Karpas-422 (cell line): ENCODE data around the gene RGR. TPM values are rescaled to one million over a fixed set of nuclear protein-coding genes. Genes with fewer than 3 reads are reported as not detected.

Experiments
- DNase-seq: peaks from one replicate; pipeline ENCODE4 v3.0.0-alpha.2; 2015
- H2AFZ ChIP-seq: fragments of 200-600 bp; sonication (generic); 2 replicates; pipeline ENCODE4 v1.6.1; 2014; ENCODE audit warnings: antibody characterized with exemption, low read length, mixed read lengths
- H3K27ac ChIP-seq: fragments of 200-600 bp; sonication (generic); 2 replicates; pipeline ENCODE4 v1.5.1; 2014; ENCODE audit warnings: mild to moderate bottlenecking, low read length, moderate library complexity
- H3K27me3 ChIP-seq: fragments of 200-600 bp; sonication (generic); 2 replicates; pipeline ENCODE4 v1.6.1; 2014; ENCODE audit warnings: low read length, mixed read lengths
- H3K36me3 ChIP-seq: fragments of 200-600 bp; sonication (generic); 2 replicates; pipeline ENCODE4 v1.6.1; 2014; ENCODE audit warnings: low read length, mixed read lengths; ENCODE audit not compliant: insufficient read depth
- H3K4me1 ChIP-seq: fragments of 200-600 bp; sonication (generic); 2 replicates; pipeline ENCODE4 v1.6.1; 2014; ENCODE audit warnings: mild to moderate bottlenecking, low read length, mixed read lengths
- H3K4me2 ChIP-seq: fragments of 200-600 bp; sonication (generic); 2 replicates; pipeline ENCODE4 v1.6.1; 2014; ENCODE audit warnings: low read length, low read depth, mild to moderate bottlenecking; ENCODE audit not compliant: poor library complexity, severe bottlenecking
- H3K4me3 ChIP-seq: fragments of 200-600 bp; sonication (generic); 2 replicates; pipeline ENCODE4 v1.5.1; 2014; ENCODE audit warnings: mild to moderate bottlenecking, antibody characterized with exemption, low read length, mixed read lengths
- H3K79me2 ChIP-seq: fragments of 200-600 bp; sonication (generic); 2 replicates; pipeline ENCODE4 v1.6.1; 2014; ENCODE audit warnings: mild to moderate bottlenecking, low read length, mixed read lengths
- H3K9ac ChIP-seq: fragments of 200-600 bp; sonication (generic); 2 replicates; pipeline ENCODE4 v1.6.0; 2014; ENCODE audit warnings: low read length
- H3K9me2 ChIP-seq: fragments of 200-600 bp; sonication (generic), shearing (Covaris generic); replicated peaks from 2 replicates; pipeline ENCODE4 v1.6.0; 2014; ENCODE audit warnings: mild to moderate bottlenecking, low read length, moderate library complexity; ENCODE audit not compliant: insufficient read depth
- H3K9me3 ChIP-seq: fragments of 300-700, 200-600 bp; sonication (generic); 2 replicates; pipeline ENCODE4 v1.6.1; 2014; ENCODE audit warnings: low read length, mixed read lengths
- H4K20me1 ChIP-seq: fragments of 200-600 bp; sonication (generic); 2 replicates; pipeline ENCODE4 v1.6.1; 2014; ENCODE audit warnings: mild to moderate bottlenecking, antibody characterized with exemption, low read length, low read depth; ENCODE audit not compliant: insufficient read depth
- total RNA-seq: library from RNA; depleted of rRNA; stranded (reverse); fragments of >200 nt; shearing (Covaris generic); gene quantifications from 2 replicates; pipeline ENCODE4 v1.2.3, GENCODE V29; 2014; ENCODE audit warnings: low replicate concordance; rRNA removed

The RGR gene
- not detected in 2 replicates for total RNA-seq

GRCh38 chr10:84244651-84245270 lies at the start of gene RGR:
Gene RGR, plus strand, starts transcription at chr10:84245053. Its CDS starts 38 bp downstream, at chr10:84245091.
- Histone ChIP-seq H3K4me3 (no peak within 1 kb of the TSS), H4K20me1 (no peaks in the 10 kb centered on the region), H3K27me3 (no peaks in the 10 kb centered on the region)

GRCh38 chr10:84196083-84196482 lies 48.8 kb upstream of the RGR start:
- no peak for DNase-seq
- H3K79me2 ChIP-seq: no peaks in the 10 kb centered on the region
- H2AFZ ChIP-seq: no peak overlapping the region

More at GRCh38 chr10:84244651-84245270, at the start of gene RGR:
- DNase-seq: no peak
- no peak within 1 kb of the TSS for H2AFZ ChIP-seq
- H3K9ac ChIP-seq: no peak within 1 kb of the TSS
- H3K79me2 ChIP-seq: no peaks in the 10 kb centered on the region
- H3K9me3 ChIP-seq: no peaks in the 10 kb centered on the region
- H3K4me1 ChIP-seq: no peaks in the 10 kb centered on the region
- H3K27ac ChIP-seq: no peak within 1 kb of the TSS
- H3K36me3 ChIP-seq: no peaks in the 10 kb centered on the region
- no peak within 1 kb of the TSS for H3K4me2 ChIP-seq
- no peaks in the 10 kb centered on the region for H3K9me2 ChIP-seq

GRCh38 chr10:84196941-84197340 lies 47.9 kb upstream of the RGR start:
- H3K36me3 ChIP-seq: no peaks in the 10 kb centered on the region
- H3K9ac ChIP-seq: no peak overlapping the region
- no peaks in the 10 kb centered on the region for H3K9me3 ChIP-seq
- H3K27ac ChIP-seq: no peak overlapping the region
- DNase-seq: no peak
- no peaks in the 10 kb centered on the region for H3K4me1 ChIP-seq
- no peak overlapping the region for H3K4me2 ChIP-seq
- H3K4me3 ChIP-seq: no peak overlapping the region
- no peaks in the 10 kb centered on the region for H3K9me2 ChIP-seq
- H4K20me1 ChIP-seq: no peaks in the 10 kb centered on the region
- no peaks in the 10 kb centered on the region for H3K79me2 ChIP-seq
- H2AFZ ChIP-seq: no peak overlapping the region
- H3K27me3 ChIP-seq: no peaks in the 10 kb centered on the region

More at GRCh38 chr10:84196083-84196482, 48.8 kb upstream of the RGR start:
- Histone ChIP-seq H3K27me3 (no peaks in the 10 kb centered on the region), H3K9me2 (no peaks in the 10 kb centered on the region), H3K27ac (no peak overlapping the region), H3K9ac (no peak overlapping the region), H3K9me3 (no peaks in the 10 kb centered on the region), H3K4me1 (no peaks in the 10 kb centered on the region), H3K4me3 (no peak overlapping the region), H4K20me1 (no peaks in the 10 kb centered on the region), H3K4me2 (no peak overlapping the region), H3K36me3 (no peaks in the 10 kb centered on the region)

- Histone ChIP-seq H3K9me2 (no peaks in the 10 kb centered on the region), H3K4me2 (no peak overlapping the region), H3K4me3 (no peak overlapping the region), H3K9ac (no peak overlapping the region), H2AFZ (no peak overlapping the region), H3K27me3 (no peaks in the 10 kb centered on the region), H3K36me3 (no peaks in the 10 kb centered on the region), H3K4me1 (no peaks in the 10 kb centered on the region), H3K27ac (no peak overlapping the region), H4K20me1 (no peaks in the 10 kb centered on the region), H3K9me3 (no peaks in the 10 kb centered on the region), H3K79me2 (no peaks in the 10 kb centered on the region)
- no peak for DNase-seq
Observed at GRCh38 chr10:84197643-84198042, 47.2 kb upstream of the RGR start.

- no peaks in the 10 kb centered on the region for H3K9me2 ChIP-seq
- no peaks in the 10 kb centered on the region for H3K36me3 ChIP-seq
- no peak overlapping the region for H3K9ac ChIP-seq
- no peaks in the 10 kb centered on the region for H3K27me3 ChIP-seq
- no peak overlapping the region for H2AFZ ChIP-seq
- DNase-seq: no peak
- H4K20me1 ChIP-seq: no peaks in the 10 kb centered on the region
- H3K4me1 ChIP-seq: no peaks in the 10 kb centered on the region
- H3K4me2 ChIP-seq: no peak overlapping the region
- H3K9me3 ChIP-seq: no peaks in the 10 kb centered on the region
- no peak overlapping the region for H3K4me3 ChIP-seq
- no peak overlapping the region for H3K27ac ChIP-seq
- no peaks in the 10 kb centered on the region for H3K79me2 ChIP-seq
Observed at GRCh38 chr10:84198206-84198915, 46.5 kb upstream of the RGR start.

GRCh38 chr10:84200537-84201243 lies 44.2 kb upstream of the RGR start:
- no peak overlapping the region for H3K9ac ChIP-seq

GRCh38 chr10:84201244-84201606 lies 43.6 kb upstream of the RGR start:
- no peak overlapping the region for H3K9ac ChIP-seq
- no peaks in the 10 kb centered on the region for H3K4me1 ChIP-seq
- H4K20me1 ChIP-seq: no peaks in the 10 kb centered on the region
- no peak overlapping the region for H3K27ac ChIP-seq
- H3K36me3 ChIP-seq: no peaks in the 10 kb centered on the region
- H2AFZ ChIP-seq: no peak overlapping the region
- no peak overlapping the region for H3K4me3 ChIP-seq
- H3K27me3 ChIP-seq: no peaks in the 10 kb centered on the region
- H3K9me3 ChIP-seq: no peaks in the 10 kb centered on the region
- no peak overlapping the region for H3K4me2 ChIP-seq
- no peaks in the 10 kb centered on the region for H3K79me2 ChIP-seq
- H3K9me2 ChIP-seq: no peaks in the 10 kb centered on the region
- no peak for DNase-seq

More at GRCh38 chr10:84200537-84201243, 44.2 kb upstream of the RGR start:
- no peaks in the 10 kb centered on the region for H4K20me1 ChIP-seq
- no peaks in the 10 kb centered on the region for H3K4me1 ChIP-seq
- H3K79me2 ChIP-seq: no peaks in the 10 kb centered on the region
- no peaks in the 10 kb centered on the region for H3K36me3 ChIP-seq
- no peaks in the 10 kb centered on the region for H3K27me3 ChIP-seq
- no peak for DNase-seq
- no peak overlapping the region for H3K4me3 ChIP-seq
- H3K4me2 ChIP-seq: no peak overlapping the region
- no peaks in the 10 kb centered on the region for H3K9me2 ChIP-seq
- H3K27ac ChIP-seq: no peak overlapping the region
- no peak overlapping the region for H2AFZ ChIP-seq
- H3K9me3 ChIP-seq: no peaks in the 10 kb centered on the region

GRCh38 chr10:84201682-84202081 lies 43.2 kb upstream of the RGR start:
- H3K36me3 ChIP-seq: no peaks in the 10 kb centered on the region
- no peaks in the 10 kb centered on the region for H3K79me2 ChIP-seq
- no peaks in the 10 kb centered on the region for H4K20me1 ChIP-seq
- H3K9me3 ChIP-seq: no peaks in the 10 kb centered on the region
- H3K27me3 ChIP-seq: no peaks in the 10 kb centered on the region
- no peak for DNase-seq
- no peaks in the 10 kb centered on the region for H3K4me1 ChIP-seq
- no peak overlapping the region for H3K4me3 ChIP-seq
- no peak overlapping the region for H3K4me2 ChIP-seq
- no peak overlapping the region for H2AFZ ChIP-seq
- no peaks in the 10 kb centered on the region for H3K9me2 ChIP-seq
- no peak overlapping the region for H3K27ac ChIP-seq
- H3K9ac ChIP-seq: no peak overlapping the region
